ENCODE measurements around the gene CAMK1D. TPM values are rescaled to one million over a fixed set of nuclear protein-coding genes. Genes with fewer than 3 reads are reported as not detected.

CAMK1D gene
- total RNA-seq, 2 experiments from 2014 or later: 19.0 to 25.6 TPM

- H3K27ac ChIP-seq (ENCODE audit: low read depth, low read length, poor library complexity, severe bottlenecking): no peak overlapping the region
- no peaks in the 10 kb centered on the region for H3K9me3 ChIP-seq (ENCODE audit: low read length)
- H3K4me1 ChIP-seq (ENCODE audit: insufficient read depth, low read length, poor library complexity, severe bottlenecking): peaks cover 10% of the 10 kb centered on the region
- H3K4me3 ChIP-seq (ENCODE audit: low read depth, low read length, poor library complexity, severe bottlenecking): no peak overlapping the region
- no peak overlapping the region for H3K4me2 ChIP-seq (ENCODE audit: low read length)
- ChIA-PET CTCF (ENCODE audit: unreplicated experiment) (no interaction called here), POLR2A (no interaction called here)
- no peak for DNase-seq (ENCODE audit: low spot score)
- intact Hi-C loops (cut with micrococcal nuclease; ENCODE audit: unreplicated experiment): no loop called here
- BruUV-seq (replicated peaks): no TSS peak
- 0 out of 2 replicates have a peak, but pooled peaks cover 4% of the 10 kb centered on the region for H3K79me2 ChIP-seq (ENCODE audit: insufficient read depth, low read depth, low read length)
- TF ChIP-seq CTCF (conservative IDR thresholded peaks at IDR 0.05; ENCODE audit: low read length) (no peak), EZH2phosphoT487 (IDR thresholded peaks at IDR 0.05; ENCODE audit: borderline replicate concordance, low read depth, low read length) (no peak)
- H3K36me3 ChIP-seq (ENCODE audit: insufficient read depth, low read length): no peaks in the 10 kb centered on the region
- H3K9me2 ChIP-seq (ENCODE audit: insufficient read depth, low read length): no peaks in the 10 kb centered on the region
- no peaks in the 10 kb centered on the region; the same call in 1 of the 2 replicates for H4K20me1 ChIP-seq (ENCODE audit: insufficient read depth, low read length)
- no peak overlapping the region for H2AFZ ChIP-seq (ENCODE audit: low read length)
Observed at GRCh38 chr10:12465385-12466136, 116.2 kb downstream of the CAMK1D start.

GRCh38 chr10:12466704-12467305, 117.5 kb downstream of the CAMK1D start:
- H3K79me2 ChIP-seq (ENCODE audit: insufficient read depth, low read depth, low read length): 0 out of 2 replicates have a peak, but pooled peaks cover 4% of the 10 kb centered on the region

More at GRCh38 chr10:12466704-12467305, 117.5 kb downstream of the CAMK1D start:
- no peak overlapping the region for H2AFZ ChIP-seq (ENCODE audit: low read length)
- no peaks in the 10 kb centered on the region for H3K36me3 ChIP-seq (ENCODE audit: insufficient read depth, low read length)
- TF ChIP-seq EZH2phosphoT487 (IDR thresholded peaks at IDR 0.05; ENCODE audit: borderline replicate concordance, low read depth, low read length) (no peak), CTCF (conservative IDR thresholded peaks at IDR 0.05; ENCODE audit: low read length) (no peak)
- H3K4me1 ChIP-seq (ENCODE audit: insufficient read depth, low read length, poor library complexity, severe bottlenecking): peaks cover 10% of the 10 kb centered on the region
- no peaks in the 10 kb centered on the region for H3K9me2 ChIP-seq (ENCODE audit: insufficient read depth, low read length)
- no peak overlapping the region for H3K4me3 ChIP-seq (ENCODE audit: low read depth, low read length, poor library complexity, severe bottlenecking)
- no peak overlapping the region for H3K27ac ChIP-seq (ENCODE audit: low read depth, low read length, poor library complexity, severe bottlenecking)
- BruUV-seq (replicated peaks): no TSS peak
- ChIA-PET POLR2A (interaction anchor here (0.7 kb wide), 1 partner anchor 95 kb away, joined by 3 read pairs; no protein-coding TSS in a partner anchor), CTCF (ENCODE audit: unreplicated experiment) (no interaction called here)
- no peak for DNase-seq (ENCODE audit: low spot score)
- H3K9me3 ChIP-seq (ENCODE audit: low read length): no peaks in the 10 kb centered on the region
- H3K4me2 ChIP-seq (ENCODE audit: low read length): no peak overlapping the region
- intact Hi-C loops (cut with micrococcal nuclease; ENCODE audit: unreplicated experiment): no loop called here
- no peaks in the 10 kb centered on the region for H4K20me1 ChIP-seq (ENCODE audit: insufficient read depth, low read length)

Data from OCI-LY7 (cell line).